GM23248 (cell line): ENCODE data around the gene GCN1. TPM values are rescaled to one million over a fixed set of nuclear protein-coding genes. Genes with fewer than 3 reads are reported as not detected.

Experiments used
- DNase-seq: peaks from one replicate; pipeline ENCODE4 v3.0.0-alpha.2; 2015
- H2AFZ ChIP-seq: fragments of 200-600 bp; sonication (generic); 2 replicates; pipeline ENCODE4 v1.6.1; 2016; ENCODE audit warnings: antibody characterized with exemption
- H3F3A ChIP-seq: fragments of 200-600 bp; sonication (generic); 2 replicates; pipeline ENCODE4 v1.6.1; 2016; ENCODE audit warnings: mild to moderate bottlenecking, antibody characterized with exemption, mixed run types; ENCODE audit not compliant: insufficient read depth
- H3K27ac ChIP-seq: fragments of 200-600 bp; sonication (generic); 2 replicates; pipeline ENCODE4 v1.5.1; 2016; ENCODE audit warnings: mild to moderate bottlenecking
- H3K27me3 ChIP-seq: fragments of 200-600 bp; sonication (generic); replicated peaks from 2 replicates; pipeline ENCODE4 v1.6.1; 2016; ENCODE audit warnings: mild to moderate bottlenecking; ENCODE audit not compliant: insufficient read depth
- H3K36me3 ChIP-seq: fragments of 200-600 bp; sonication (generic); 2 replicates; pipeline ENCODE4 v1.6.1; 2016; ENCODE audit warnings: low read depth, mild to moderate bottlenecking
- H3K4me1 ChIP-seq: fragments of 200-600 bp; sonication (generic); 2 replicates; pipeline ENCODE4 v1.6.1; 2016; ENCODE audit warnings: mild to moderate bottlenecking; ENCODE audit not compliant: insufficient read depth
- H3K4me2 ChIP-seq: fragments of 200-600 bp; sonication (generic); one replicate; pipeline ENCODE4 v1.6.1; 2016; ENCODE audit warnings: mild to moderate bottlenecking; ENCODE audit not compliant: unreplicated experiment
- H3K4me3 ChIP-seq: fragments of 200-600 bp; sonication (generic); 2 replicates; pipeline ENCODE4 v1.5.1; 2016; ENCODE audit warnings: mild to moderate bottlenecking
- H3K79me2 ChIP-seq: fragments of 200-600 bp; sonication (generic); 2 replicates; pipeline ENCODE4 v1.6.1; 2016; ENCODE audit warnings: mild to moderate bottlenecking; ENCODE audit not compliant: insufficient read depth
- H3K9ac ChIP-seq: fragments of 200-600 bp; sonication (generic); 2 replicates; pipeline ENCODE4 v1.6.1; 2016; ENCODE audit warnings: mild to moderate bottlenecking
- H3K9me2 ChIP-seq: fragments of 200-600 bp; sonication (generic); 2 replicates; pipeline ENCODE4 v1.6.1; 2016; ENCODE audit warnings: mixed run types, mild to moderate bottlenecking, moderate library complexity; ENCODE audit not compliant: insufficient read depth
- H3K9me3 ChIP-seq: fragments of 200-600 bp; sonication (generic); one replicate; pipeline ENCODE4 v1.6.1; 2017; ENCODE audit warnings: low read depth
- H4K20me1 ChIP-seq: fragments of 200-600 bp; sonication (generic); 2 replicates; pipeline ENCODE4 v1.6.0; 2016; ENCODE audit not compliant: insufficient read depth
- EZH2 ChIP-seq: fragments of 200-600 bp; sonication (generic); IDR thresholded peaks from 2 replicates; pipeline ENCODE4 v1.6.1; 2018; ENCODE audit warnings: antibody characterized with exemption, mild to moderate bottlenecking; ENCODE audit not compliant: insufficient read depth, poor library complexity, severe bottlenecking
- EZH2phosphoT487 ChIP-seq: fragments of 200-600 bp; sonication (generic); IDR thresholded peaks from 2 replicates; pipeline ENCODE4 v1.6.1; 2018; ENCODE audit warnings: antibody characterized with exemption, moderate library complexity, mild to moderate bottlenecking, low read depth; ENCODE audit not compliant: insufficient read depth
- WGBS, 2 experiments: methylation state at CpG; one replicate each; pipeline ENCODE4 v1.1.6; 2015 to 2017; ENCODE audit warnings: low lambda C conversion rate in 2 of 2, low coverage in 1 of 2; ENCODE audit errors: missing lambda C conversion rate in 2 of 2; 5-methylcytosine and 5-hydroxymethylcytosine counted together
- in situ Hi-C: fragments of 300-500 bp; cut with MboI; formaldehyde crosslinking; loops from 2 replicates; pipeline ENCODE4 v1.15.0; 2020
- polyA plus RNA-seq: library from polyadenylated mRNA; unstranded; fragments of >200 nt; fragmentation: Nextera tagmentation; extraction: Ambion mirVana; gene quantifications from 2 replicates; pipeline ENCODE4 v1.2.1, GENCODE V29; 2016
- total RNA-seq: library from RNA; depleted of rRNA; stranded (reverse); fragments of >200 nt; shearing (Covaris generic); gene quantifications from 2 replicates; pipeline ENCODE4 v1.2.3, GENCODE V29; 2014

GCN1 gene
- total and polyA plus RNA-seq, 2 experiments from 2014 or later: 24.2 to 74.8 TPM

GRCh38 chr12:120121343-120121742 is 73.2 kb downstream of the GCN1 start:
- no peaks in the 10 kb centered on the region for H3K27me3 ChIP-seq
- TF ChIP-seq EZH2phosphoT487: no peak
- no peak for TF ChIP-seq EZH2
- no peak overlapping the region for H2AFZ ChIP-seq
- 49 to 55% methylated on average over 2 of the region's 2 CpGs for whole genome bisulfite sequencing, 2 experiments
- H3K9ac ChIP-seq: no peak overlapping the region
- no peaks in the 10 kb centered on the region for H3K9me3 ChIP-seq
- no peak overlapping the region for H3K27ac ChIP-seq
- no peak overlapping the region for H3K4me2 ChIP-seq
- peaks cover 57% of the 10 kb centered on the region for H3F3A ChIP-seq
- H4K20me1 ChIP-seq: no peaks in the 10 kb centered on the region
- DNase-seq: no peak
- in situ Hi-C loops: no loop called here
- peaks cover 15% of the 10 kb centered on the region for H3K79me2 ChIP-seq
- peaks cover 23% of the 10 kb centered on the region for H3K4me1 ChIP-seq
- H3K4me3 ChIP-seq: no peak overlapping the region
- no peaks in the 10 kb centered on the region for H3K9me2 ChIP-seq
- peaks cover 10% of the 10 kb centered on the region; the same call in 1 of the 2 replicates for H3K36me3 ChIP-seq

DNA sequence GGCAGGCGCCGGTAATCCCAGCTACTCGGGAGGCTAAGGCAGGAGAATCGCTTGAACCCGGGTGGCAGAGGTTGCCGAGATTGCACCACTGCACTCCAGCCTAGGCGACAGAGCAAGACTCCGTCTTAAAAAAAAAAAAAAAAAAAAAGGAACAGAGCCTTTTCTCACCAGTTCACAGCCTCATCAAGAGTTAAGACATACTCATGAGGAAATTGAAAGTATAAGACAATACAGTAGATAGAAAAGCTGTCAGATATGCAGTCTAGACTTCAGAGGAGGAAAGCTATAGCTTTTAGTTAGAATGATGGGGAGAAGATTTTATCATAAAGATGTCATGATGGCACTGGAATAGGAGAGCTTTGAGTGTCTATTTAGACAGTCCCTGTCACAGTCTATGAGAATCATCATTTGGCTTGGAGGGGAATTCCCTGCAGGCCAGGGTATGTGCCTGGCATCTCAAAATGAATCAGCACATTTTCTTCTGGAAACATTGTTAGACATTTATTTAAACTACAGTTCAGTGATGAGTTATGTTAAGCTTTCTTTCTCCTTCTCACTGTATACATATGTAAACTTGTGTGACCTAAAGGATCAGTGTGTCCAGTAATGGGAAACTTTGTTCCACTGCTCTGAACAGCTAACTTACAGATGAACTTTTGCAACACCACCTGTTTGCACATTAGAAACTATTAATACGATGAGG is 75.1 kb downstream of the GCN1 start:
- Histone ChIP-seq H3K9ac (peak overlapping the region; percentile 93), H3K4me2 (peak overlapping the region; percentile 98)
- in situ Hi-C loops: no loop called here

DNA sequence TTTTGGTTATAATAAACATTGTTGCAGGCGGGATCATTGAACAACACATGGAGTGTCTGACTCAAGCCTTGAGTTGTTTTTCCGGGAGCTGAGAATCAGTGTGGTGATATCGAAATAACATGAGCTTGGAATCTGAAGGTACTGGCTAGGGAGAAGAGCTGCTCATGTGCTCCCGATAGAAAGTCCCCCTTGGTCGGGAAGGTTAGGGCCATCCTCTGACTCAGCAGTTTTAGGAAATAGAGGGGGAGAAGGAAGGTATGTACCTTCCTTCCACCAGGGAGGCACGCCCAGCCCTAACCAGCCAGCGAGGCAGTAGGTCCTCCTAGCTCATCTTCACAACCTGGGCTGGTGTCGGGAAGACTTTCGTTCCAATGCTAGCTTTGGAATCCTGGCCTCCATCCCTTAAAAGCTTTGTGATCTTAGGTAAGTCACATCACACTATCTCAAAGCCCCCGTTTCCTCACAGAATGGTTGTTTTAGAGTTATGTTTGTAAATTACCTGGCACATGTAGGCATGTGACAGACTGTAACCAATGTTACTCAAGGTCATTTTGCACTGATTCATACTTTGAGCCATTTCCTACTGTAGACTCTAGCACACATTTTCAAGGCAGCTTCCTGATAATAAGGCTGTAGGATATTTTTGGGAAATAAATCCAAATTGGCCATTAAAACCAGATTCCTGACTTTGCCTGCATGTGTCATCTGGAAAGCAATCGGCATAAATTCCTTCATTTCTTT is 76.0 kb downstream of the GCN1 start:
- WGBS, 2 experiments: 9 to 10% methylated on average over 11 of the region's 11 CpGs
- peaks cover 43% of the 10 kb centered on the region for H3K79me2 ChIP-seq
- peak overlapping the region; percentile 8; the same call in 1 of the 2 replicates for H2AFZ ChIP-seq

More for the DNA sequence above, 75.1 kb downstream of the GCN1 start:
- Histone ChIP-seq H2AFZ (no peak overlapping the region), H3K4me1 (peaks cover 36% of the 10 kb centered on the region), H3K27me3 (no peaks in the 10 kb centered on the region), H3K27ac (peak overlapping the region; percentile 91), H3K4me3 (peak overlapping the region; percentile 96), H3K79me2 (peaks cover 33% of the 10 kb centered on the region), H3K9me3 (no peaks in the 10 kb centered on the region), H4K20me1 (no peaks in the 10 kb centered on the region; the same call in 1 of the 2 replicates), H3K36me3 (no peaks in the 10 kb centered on the region), H3K9me2 (no peaks in the 10 kb centered on the region), H3F3A (peaks cover 50% of the 10 kb centered on the region)
- 30 to 33% methylated on average over 9 of the region's 9 CpGs for WGBS, 2 experiments
- TF ChIP-seq EZH2phosphoT487 (no peak), EZH2 (no peak)
- peak; percentile 76 for DNase-seq

GRCh38 chr12:120117961-120118320 is 76.6 kb downstream of the GCN1 start:
- no peak for TF ChIP-seq EZH2phosphoT487
- TF ChIP-seq EZH2: no peak
- Histone ChIP-seq H3K79me2 (peaks cover 48% of the 10 kb centered on the region), H3K36me3 (no peaks in the 10 kb centered on the region), H3K27ac (peak overlapping the region; percentile 91), H2AFZ (peak overlapping the region; percentile 8; the same call in 1 of the 2 replicates), H3K9ac (peak overlapping the region; percentile 93), H3K27me3 (no peaks in the 10 kb centered on the region), H3K4me1 (peaks cover 36% of the 10 kb centered on the region), H3K9me3 (no peaks in the 10 kb centered on the region), H3K4me2 (peak overlapping the region; percentile 98), H4K20me1 (no peaks in the 10 kb centered on the region; the same call in 1 of the 2 replicates), H3F3A (peaks cover 45% of the 10 kb centered on the region), H3K4me3 (peak overlapping the region; percentile 96), H3K9me2 (no peaks in the 10 kb centered on the region)
- in situ Hi-C loops: no loop called here
- no peak for DNase-seq
- WGBS, 2 experiments: 1 to 4% methylated on average over 7 of the region's 7 CpGs

More for the DNA sequence above, 76.0 kb downstream of the GCN1 start:
- TF ChIP-seq EZH2phosphoT487 (no peak), EZH2 (no peak)
- Histone ChIP-seq H3F3A (peaks cover 45% of the 10 kb centered on the region), H3K9ac (peak overlapping the region; percentile 93), H3K9me2 (no peaks in the 10 kb centered on the region), H3K4me1 (peaks cover 36% of the 10 kb centered on the region), H3K27ac (peak overlapping the region; percentile 91), H3K4me3 (peak overlapping the region; percentile 96), H3K4me2 (peak overlapping the region; percentile 98), H4K20me1 (no peaks in the 10 kb centered on the region; the same call in 1 of the 2 replicates), H3K36me3 (no peaks in the 10 kb centered on the region), H3K9me3 (no peaks in the 10 kb centered on the region), H3K27me3 (no peaks in the 10 kb centered on the region)
- in situ Hi-C loops: no loop called here
- peak; percentile 84 for DNase-seq
